NB4 (cell line): Measurements from ENCODE around the gene BBOF1.
"Not testable (repeated sequence)": the region's sequence is repeated elsewhere in the genome, so short reads cannot be mapped to it uniquely, and the experiment has no call there.

Experiments
- DNase-seq: peaks from one replicate; pipeline ENCODE4 v3.0.0; 2010; ENCODE audit warnings: low read depth
- H3K4me3 ChIP-seq: one replicate; pipeline ENCODE4 v1.5.1; 2011; ENCODE audit warnings: mild to moderate bottlenecking, low read depth, low read length, moderate library complexity
- CTCF ChIP-seq: IDR thresholded peaks from one replicate; pipeline ENCODE4 v1.5.1; 2012; ENCODE audit warnings: low read depth, low read length
- MAX ChIP-seq: IDR thresholded peaks from 2 replicates; pipeline ENCODE4 v1.6.1; 2011; ENCODE audit warnings: low read depth, low read length
- MYC ChIP-seq: IDR thresholded peaks from 2 replicates; pipeline ENCODE4 v1.6.1; 2011; ENCODE audit warnings: low read depth, low read length
- POLR2A ChIP-seq: IDR thresholded peaks from 2 replicates; pipeline ENCODE4 v1.6.1; 2011; ENCODE audit warnings: mild to moderate bottlenecking; ENCODE audit not compliant: insufficient read length; ENCODE audit errors: extremely low read depth

Gene BBOF1

DNA sequence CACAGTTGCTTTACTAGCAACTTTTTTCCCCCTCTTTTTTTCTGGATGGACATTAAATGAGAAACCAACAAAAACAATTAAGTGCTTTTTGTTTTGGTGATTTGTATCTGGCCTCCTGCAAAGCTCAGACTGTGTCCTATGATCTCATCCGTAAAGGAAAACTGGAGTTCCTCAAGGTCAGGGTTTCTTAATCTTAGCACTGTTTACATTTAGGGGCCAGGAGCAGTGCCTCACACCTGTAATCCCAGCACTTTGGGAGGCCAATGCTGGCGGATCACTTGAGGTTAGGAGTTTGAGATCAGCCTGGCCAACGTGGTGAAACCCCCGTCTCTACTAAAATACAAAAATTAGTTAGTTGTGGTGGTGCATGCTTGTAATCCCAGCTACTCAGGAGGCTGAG, 28.1 kb upstream of the BBOF1 start:
- no peak for TF ChIP-seq CTCF
- no peak for TF ChIP-seq POLR2A
- DNase-seq, result no peak

DNA sequence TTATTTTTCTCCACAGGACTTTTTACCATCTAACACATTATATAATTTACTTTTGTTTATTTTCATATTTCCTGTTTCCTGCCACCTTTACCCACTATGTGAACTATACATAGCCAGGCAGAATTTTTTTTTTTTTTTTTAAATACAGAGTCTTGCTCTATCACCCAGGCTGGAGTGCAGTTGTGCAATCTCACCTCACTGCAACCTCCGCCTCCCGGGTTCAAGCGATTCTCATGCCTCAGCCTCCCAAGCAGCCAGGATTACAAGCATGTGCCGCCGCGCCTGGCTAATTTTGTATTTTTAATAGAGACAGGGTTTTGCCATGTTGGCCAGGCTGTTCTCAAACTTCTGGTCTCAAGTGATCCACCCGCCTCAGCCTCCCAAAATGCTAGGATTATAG, 24.2 kb upstream of the BBOF1 start:
- not testable (repeated sequence) for DNase-seq, H3K4me3 ChIP-seq

More for the DNA sequence above, 28.1 kb upstream of the BBOF1 start:
- H3K4me3 ChIP-seq, result no peak overlapping the region

- DNase-seq, result no peak
- H3K4me3 ChIP-seq, result no peak overlapping the region
- TF ChIP-seq CTCF (no peak), MYC (no peak), POLR2A (no peak), MAX (no peak)
These were observed 23.2 kb upstream of the BBOF1 start for GRCh38 chr14:73995977-73996378.

GRCh38 chr14:73996731-73997107, 22.4 kb upstream of the BBOF1 start:
- H3K4me3 ChIP-seq, result no peak overlapping the region
- no peak for TF ChIP-seq MYC
- no peak for TF ChIP-seq CTCF
- no peak for TF ChIP-seq MAX
- TF ChIP-seq POLR2A, result no peak
- DNase-seq, result no peak

- TF ChIP-seq MYC (no peak), MAX (no peak), POLR2A (no peak)
- DNase-seq, result no peak
- no peak overlapping the region for H3K4me3 ChIP-seq
These were observed 21.8 kb upstream of the BBOF1 start for GRCh38 chr14:73997108-73997943.

DNA sequence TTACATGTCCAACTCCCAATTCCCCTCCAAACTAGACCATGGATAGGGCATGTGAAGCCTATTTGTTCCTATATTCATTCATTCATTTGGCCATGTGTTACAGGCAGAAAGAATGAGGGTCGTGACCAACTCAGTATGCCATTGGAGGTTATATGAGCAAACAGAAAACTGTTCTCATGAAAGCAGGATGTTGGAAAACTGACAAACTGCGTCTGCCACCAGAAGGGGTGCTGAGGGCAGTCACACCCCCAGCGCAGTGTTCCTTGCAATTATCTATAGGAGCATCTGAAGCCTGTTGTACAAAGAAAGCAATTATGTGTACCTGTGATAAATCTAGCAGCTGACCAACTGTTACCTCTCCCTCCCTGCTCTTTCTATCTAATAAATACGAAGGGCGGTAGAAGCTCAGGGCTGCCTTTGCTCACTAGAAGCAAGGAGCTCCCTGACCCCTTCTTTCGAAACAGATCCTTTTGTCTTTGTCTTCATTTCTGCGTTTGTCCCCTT, 21.2 kb upstream of the BBOF1 start:
- no peak for DNase-seq
- H3K4me3 ChIP-seq, result no peak overlapping the region
- no peak for TF ChIP-seq POLR2A
- no peak for TF ChIP-seq MAX
- no peak for TF ChIP-seq CTCF

DNA sequence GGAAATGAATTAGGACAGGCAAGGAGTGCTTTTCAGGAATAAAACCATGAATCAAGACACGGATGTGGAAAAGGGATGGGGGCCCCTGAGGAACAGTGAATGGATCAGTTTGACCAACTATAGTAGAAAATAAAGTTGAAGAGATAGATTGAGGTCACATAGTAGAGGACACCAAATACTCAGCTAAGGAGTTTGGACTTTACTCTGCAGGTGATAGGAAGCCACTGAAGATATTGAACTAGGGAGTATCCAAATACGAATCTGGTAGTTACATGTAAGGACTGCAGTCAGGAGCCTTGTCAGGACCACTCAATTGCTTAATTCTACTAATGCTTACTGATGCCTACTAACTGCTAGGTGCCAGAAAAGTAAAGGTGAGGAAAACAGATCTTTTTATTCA, 20.4 kb upstream of the BBOF1 start:
- TF ChIP-seq CTCF (no peak), MAX (no peak), POLR2A (no peak), MYC (no peak)

GRCh38 chr14:74005664-74006063, 13.5 kb upstream of the BBOF1 start:
- DNase-seq, result not testable (repeated sequence)

More for the DNA sequence above, 20.4 kb upstream of the BBOF1 start:
- no peak for DNase-seq
- H3K4me3 ChIP-seq, result no peak overlapping the region

More at GRCh38 chr14:74005664-74006063, 13.5 kb upstream of the BBOF1 start:
- not testable (repeated sequence) for H3K4me3 ChIP-seq
